K562 (cell line): Measurements from ENCODE around the gene PCDH12. TPM values are rescaled to one million over a fixed set of nuclear protein-coding genes. Genes with fewer than 3 reads are reported as not detected.

ENCODE experiments used
- EP300 ChIP-seq: IDR thresholded peaks from 2 replicates; pipeline ENCODE4 v1.6.1; 2012; ENCODE audit warnings: low read length, improper control_type of control experiment
- ESRRA ChIP-seq: fragments of 450-650 bp; IDR thresholded peaks from 2 replicates; pipeline ENCODE4 v1.6.1; 2014; ENCODE audit warnings: low read depth, mild to moderate bottlenecking, moderate library complexity, borderline replicate concordance
- TEAD4 ChIP-seq, 2 experiments: sonication (generic) in 1 of 2; formaldehyde crosslinking in 1 of 2; IDR thresholded peaks; 2 replicates each; pipeline versions ENCODE4 v1.6.1 to v1.8.0; 2012 to 2022; ENCODE audit warnings: borderline replicate concordance in 1 of 2, inconsistent platforms in 1 of 2, low read length in 1 of 2, mild to moderate bottlenecking in 1 of 2, missing genetic modification reagents in 1 of 2
- THRAP3 ChIP-seq: fragments of 450-650 bp; IDR thresholded peaks from 2 replicates; pipeline ENCODE4 v1.6.1; 2016; ENCODE audit warnings: mild to moderate bottlenecking, inconsistent platforms, borderline replicate concordance
- polyA plus RNA-seq, 8 experiments: library from polyadenylated mRNA; depleted of rRNA in 4 of 8; stranded (reverse) in 5 of 8; unstranded in 3 of 8; fragments of >200 nt; fragmentation: Nextera tagmentation in 2 of 8; fragmentation: Illumina TruSeq in 1 of 8; extraction: Ambion mirVana in 2 of 8; extraction: Trizol in 1 of 8; gene quantifications; 2 replicates each; pipeline versions ENCODE4 v1.2.1 to v1.2.3, GENCODE V29; 2011 to 2014; ENCODE audit warnings: inconsistent platforms in 1 of 8, missing spikeins in 1 of 8
- total RNA-seq, 7 experiments: library from RNA; depleted of rRNA in 6 of 7; stranded (reverse); fragments of >200 nt in 6 of 7; fragmentation: Illumina TruSeq in 2 of 7; extraction: Trizol in 2 of 7; gene quantifications; 2 replicates each; pipeline versions ENCODE4 v1.2.1 to v1.2.3, GENCODE V29; 2011 to 2021; ENCODE audit warnings: low replicate concordance in 1 of 7
- TF ChIP-seq, protein P1 (sequence below), 2 experiments: fragments of 450-650 bp in 1 of 2; sonication (generic) in 1 of 2; formaldehyde crosslinking in 1 of 2; IDR thresholded peaks; 2 replicates each; pipeline versions ENCODE4 v1.7.1 to v1.9.0; 2016 to 2022; ENCODE audit warnings: inconsistent platforms in 1 of 2, mild to moderate bottlenecking in 1 of 2, missing genetic modification reagents in 1 of 2
- TF ChIP-seq, protein P2 (sequence below), 2 experiments: fragments of 450-650 bp in 1 of 2; sonication (generic) in 1 of 2; formaldehyde crosslinking; conservative IDR thresholded peaks; 2 replicates each; pipeline versions ENCODE4 v1.4.0 to v1.8.1; 2020 to 2022; ENCODE audit warnings: mild to moderate bottlenecking in 1 of 2, missing genetic modification reagents in 1 of 2
- TF ChIP-seq, protein P3 (sequence below), 2 experiments: fragments of 450-650 bp; IDR thresholded peaks; 2 replicates each; pipeline ENCODE4 v1.6.1; 2016; ENCODE audit warnings: mild to moderate bottlenecking in 2 of 2, borderline replicate concordance in 1 of 2, low read depth in 1 of 2, moderate library complexity in 1 of 2

The PCDH12 gene
- total and polyA plus RNA-seq, 9 of the 15 experiments (the other 6 are each of a cell fraction or from before 2014, with no cell fraction given): 0.01 to 0.04 (median 0.01) TPM; not detected in 4

DNA sequence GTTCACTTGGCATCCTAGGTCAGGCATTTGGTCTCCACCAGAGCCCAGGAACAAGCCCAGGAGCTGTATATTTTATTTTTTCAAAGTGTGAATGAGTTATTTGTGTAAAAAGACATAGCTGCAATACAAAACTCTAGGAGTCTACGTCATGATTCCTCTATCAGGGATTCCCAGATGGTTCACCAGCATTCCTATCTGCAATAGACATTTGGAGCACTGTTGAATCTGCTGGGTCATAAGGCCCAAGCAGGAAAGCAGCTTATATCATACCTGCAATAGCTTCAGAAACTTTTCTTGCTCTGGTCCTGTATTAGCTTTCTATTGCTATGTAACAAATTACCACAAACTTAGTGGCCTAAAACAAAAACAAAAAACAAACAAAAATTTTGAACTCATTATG, 51.0 kb downstream of the PCDH12 start (continued):
- TF ChIP-seq, protein P1, sequence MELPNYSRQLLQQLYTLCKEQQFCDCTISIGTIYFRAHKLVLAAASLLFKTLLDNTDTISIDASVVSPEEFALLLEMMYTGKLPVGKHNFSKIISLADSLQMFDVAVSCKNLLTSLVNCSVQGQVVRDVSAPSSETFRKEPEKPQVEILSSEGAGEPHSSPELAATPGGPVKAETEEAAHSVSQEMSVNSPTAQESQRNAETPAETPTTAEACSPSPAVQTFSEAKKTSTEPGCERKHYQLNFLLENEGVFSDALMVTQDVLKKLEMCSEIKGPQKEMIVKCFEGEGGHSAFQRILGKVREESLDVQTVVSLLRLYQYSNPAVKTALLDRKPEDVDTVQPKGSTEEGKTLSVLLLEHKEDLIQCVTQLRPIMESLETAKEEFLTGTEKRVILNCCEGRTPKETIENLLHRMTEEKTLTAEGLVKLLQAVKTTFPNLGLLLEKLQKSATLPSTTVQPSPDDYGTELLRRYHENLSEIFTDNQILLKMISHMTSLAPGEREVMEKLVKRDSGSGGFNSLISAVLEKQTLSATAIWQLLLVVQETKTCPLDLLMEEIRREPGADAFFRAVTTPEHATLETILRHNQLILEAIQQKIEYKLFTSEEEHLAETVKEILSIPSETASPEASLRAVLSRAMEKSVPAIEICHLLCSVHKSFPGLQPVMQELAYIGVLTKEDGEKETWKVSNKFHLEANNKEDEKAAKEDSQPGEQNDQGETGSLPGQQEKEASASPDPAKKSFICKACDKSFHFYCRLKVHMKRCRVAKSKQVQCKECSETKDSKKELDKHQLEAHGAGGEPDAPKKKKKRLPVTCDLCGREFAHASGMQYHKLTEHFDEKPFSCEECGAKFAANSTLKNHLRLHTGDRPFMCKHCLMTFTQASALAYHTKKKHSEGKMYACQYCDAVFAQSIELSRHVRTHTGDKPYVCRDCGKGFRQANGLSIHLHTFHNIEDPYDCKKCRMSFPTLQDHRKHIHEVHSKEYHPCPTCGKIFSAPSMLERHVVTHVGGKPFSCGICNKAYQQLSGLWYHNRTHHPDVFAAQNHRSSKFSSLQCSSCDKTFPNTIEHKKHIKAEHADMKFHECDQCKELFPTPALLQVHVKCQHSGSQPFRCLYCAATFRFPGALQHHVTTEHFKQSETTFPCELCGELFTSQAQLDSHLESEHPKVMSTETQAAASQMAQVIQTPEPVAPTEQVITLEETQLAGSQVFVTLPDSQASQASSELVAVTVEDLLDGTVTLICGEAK (IDR thresholded peaks at IDR 0.05): no peak
- TF ChIP-seq, protein P1 (CRISPR knock-in tag; IDR thresholded peaks at IDR 0.05): no peak
- no peak for TF ChIP-seq ESRRA
- TF ChIP-seq, protein P2, sequence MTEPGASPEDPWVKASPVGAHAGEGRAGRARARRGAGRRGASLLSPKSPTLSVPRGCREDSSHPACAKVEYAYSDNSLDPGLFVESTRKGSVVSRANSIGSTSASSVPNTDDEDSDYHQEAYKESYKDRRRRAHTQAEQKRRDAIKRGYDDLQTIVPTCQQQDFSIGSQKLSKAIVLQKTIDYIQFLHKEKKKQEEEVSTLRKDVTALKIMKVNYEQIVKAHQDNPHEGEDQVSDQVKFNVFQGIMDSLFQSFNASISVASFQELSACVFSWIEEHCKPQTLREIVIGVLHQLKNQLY (CRISPR knock-in tag; conservative IDR thresholded peaks at IDR 0.05): no peak
- peak; percentile 60 for TF ChIP-seq EP300
- TF ChIP-seq THRAP3: no peak
- TF ChIP-seq TEAD4 (IDR thresholded peaks at IDR 0.05; ENCODE audit: low read length): 0 out of 2 replicates have a peak, but pooled peaks have one; percentile 41
- no peak for TF ChIP-seq TEAD4 (CRISPR knock-in tag; IDR thresholded peaks at IDR 0.05; ENCODE audit: borderline replicate concordance)
- TF ChIP-seq, protein P3, sequence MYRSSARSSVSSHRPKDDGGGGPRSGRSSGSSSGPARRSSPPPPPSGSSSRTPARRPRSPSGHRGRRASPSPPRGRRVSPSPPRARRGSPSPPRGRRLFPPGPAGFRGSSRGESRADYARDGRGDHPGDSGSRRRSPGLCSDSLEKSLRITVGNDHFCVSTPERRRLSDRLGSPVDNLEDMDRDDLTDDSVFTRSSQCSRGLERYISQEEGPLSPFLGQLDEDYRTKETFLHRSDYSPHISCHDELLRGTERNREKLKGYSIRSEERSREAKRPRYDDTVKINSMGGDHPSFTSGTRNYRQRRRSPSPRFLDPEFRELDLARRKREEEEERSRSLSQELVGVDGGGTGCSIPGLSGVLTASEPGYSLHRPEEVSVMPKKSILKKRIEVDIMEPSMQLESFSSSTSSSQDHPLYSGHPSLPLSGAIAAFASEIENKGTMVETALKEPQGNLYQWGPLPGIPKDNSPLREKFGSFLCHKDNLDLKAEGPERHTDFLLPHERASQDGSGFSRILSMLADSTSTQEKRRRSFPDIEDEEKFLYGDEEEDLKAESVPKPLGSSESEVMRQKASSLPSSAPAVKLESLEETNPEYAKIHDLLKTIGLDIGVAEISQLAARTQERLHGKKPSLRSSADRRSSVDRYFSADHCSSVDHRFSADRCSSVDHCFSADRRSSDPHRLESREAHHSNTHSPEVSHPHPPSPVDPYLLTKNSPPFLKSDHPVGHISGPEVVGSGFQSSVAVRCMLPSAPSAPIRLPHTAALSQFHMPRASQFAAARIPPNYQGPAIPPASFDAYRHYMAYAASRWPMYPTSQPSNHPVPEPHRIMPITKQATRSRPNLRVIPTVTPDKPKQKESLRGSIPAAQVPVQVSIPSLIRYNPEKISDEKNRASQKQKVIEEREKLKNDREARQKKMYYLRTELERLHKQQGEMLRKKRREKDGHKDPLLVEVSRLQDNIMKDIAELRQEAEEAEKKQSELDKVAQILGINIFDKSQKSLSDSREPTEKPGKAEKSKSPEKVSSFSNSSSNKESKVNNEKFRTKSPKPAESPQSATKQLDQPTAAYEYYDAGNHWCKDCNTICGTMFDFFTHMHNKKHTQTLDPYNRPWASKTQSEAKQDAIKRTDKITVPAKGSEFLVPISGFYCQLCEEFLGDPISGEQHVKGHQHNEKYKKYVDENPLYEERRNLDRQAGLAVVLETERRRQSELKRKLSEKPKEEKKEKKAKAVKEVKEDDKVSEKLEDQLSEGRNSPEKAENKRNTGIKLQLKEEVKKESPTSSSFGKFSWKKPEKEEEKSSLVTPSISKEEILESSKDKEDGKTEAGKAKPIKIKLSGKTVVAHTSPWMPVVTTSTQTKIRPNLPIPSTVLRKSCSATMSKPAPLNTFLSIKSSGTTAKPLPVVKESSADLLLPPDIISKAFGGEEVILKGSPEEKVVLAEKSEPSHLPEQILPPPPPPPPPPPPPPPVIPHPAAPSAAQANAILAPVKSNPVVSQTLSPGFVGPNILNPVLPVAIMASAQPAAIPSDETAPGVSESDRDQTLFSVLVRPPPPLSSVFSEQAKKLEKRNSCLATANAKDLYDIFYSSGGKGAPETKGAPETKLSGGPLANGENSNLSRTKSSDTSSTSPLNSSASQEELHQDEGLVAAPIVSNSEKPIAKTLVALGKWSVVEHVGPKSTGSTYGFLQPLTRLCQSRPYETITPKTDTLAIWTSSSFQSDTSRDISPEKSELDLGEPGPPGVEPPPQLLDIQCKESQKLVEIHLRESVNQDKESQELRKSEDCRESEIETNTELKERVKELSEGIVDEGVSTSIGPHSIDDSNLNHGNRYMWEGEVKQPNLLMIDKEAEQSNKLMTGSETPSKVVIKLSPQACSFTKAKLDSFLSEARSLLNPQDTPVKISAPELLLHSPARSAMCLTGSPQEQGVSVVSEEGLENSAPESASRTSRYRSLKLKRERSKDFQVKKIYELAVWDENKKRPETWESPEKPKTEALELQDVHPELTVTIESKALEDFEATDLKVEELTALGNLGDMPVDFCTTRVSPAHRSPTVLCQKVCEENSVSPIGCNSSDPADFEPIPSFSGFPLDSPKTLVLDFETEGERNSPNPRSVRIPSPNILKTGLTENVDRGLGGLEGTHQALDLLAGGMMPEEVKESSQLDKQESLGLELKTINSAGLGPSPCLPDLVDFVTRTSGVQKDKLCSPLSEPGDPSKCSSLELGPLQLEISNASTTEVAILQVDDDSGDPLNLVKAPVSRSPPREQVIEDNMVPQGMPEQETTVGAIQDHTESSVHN (IDR thresholded peaks at IDR 0.05; ENCODE audit: borderline replicate concordance in 1 of 2, low read depth in 1 of 2): no peak
